Hepatocyte (in vitro differentiated cells): ENCODE measurements around the gene SMIM20. TPM values are rescaled to one million over a fixed set of nuclear protein-coding genes. Genes with fewer than 3 reads are reported as not detected.
A peak's percentile ranks its signal among the peaks of the same experiment; 100 is the strongest.

Source experiments
- DNase-seq: peaks from one replicate; pipeline ENCODE4 v3.0.0-alpha.2; 2016; ENCODE audit warnings: low spot score
- H2AFZ ChIP-seq: fragments of 200-600 bp; sonication (generic); 2 replicates; pipeline ENCODE4 v1.6.0; 2016; ENCODE audit warnings: antibody characterized with exemption, mild to moderate bottlenecking
- H3K27ac ChIP-seq: fragments of 200-600 bp; sonication (generic); 2 replicates; pipeline ENCODE4 v1.5.1; 2016; ENCODE audit warnings: mild to moderate bottlenecking
- H3K27me3 ChIP-seq: fragments of 200-600 bp; sonication (generic); 2 replicates; pipeline ENCODE4 v1.6.1; 2016
- H3K36me3 ChIP-seq: fragments of 200-600 bp; sonication (generic); replicated peaks from 2 replicates; pipeline ENCODE4 v1.5.1; 2016; ENCODE audit warnings: low read depth; ENCODE audit not compliant: insufficient read depth
- H3K4me1 ChIP-seq: fragments of 200-600 bp; sonication (generic); 2 replicates; pipeline ENCODE4 v1.5.1; 2016; ENCODE audit warnings: mild to moderate bottlenecking, moderate library complexity; ENCODE audit not compliant: insufficient read depth
- H3K4me2 ChIP-seq: fragments of 200-600 bp; sonication (generic); 2 replicates; pipeline ENCODE4 v1.6.0; 2016
- H3K4me3 ChIP-seq: fragments of 200-600 bp; sonication (generic); 2 replicates; pipeline ENCODE4 v1.5.1; 2016; ENCODE audit warnings: mild to moderate bottlenecking
- H3K79me2 ChIP-seq: fragments of 200-600 bp; sonication (generic); 2 replicates; pipeline ENCODE4 v1.6.0; 2017; ENCODE audit warnings: mild to moderate bottlenecking
- H3K9me2 ChIP-seq: fragments of 200-600 bp; sonication (generic); replicated peaks from 2 replicates; pipeline ENCODE4 v1.6.0; 2017; ENCODE audit warnings: mild to moderate bottlenecking; ENCODE audit not compliant: insufficient read depth
- H3K9me3 ChIP-seq: fragments of 200-600 bp; sonication (generic); 2 replicates; pipeline ENCODE4 v1.5.1; 2016; ENCODE audit warnings: low read depth, mild to moderate bottlenecking
- H4K20me1 ChIP-seq: fragments of 200-600 bp; sonication (generic); 2 replicates; pipeline ENCODE4 v1.6.0; 2016; ENCODE audit warnings: mild to moderate bottlenecking; ENCODE audit not compliant: insufficient read depth, poor library complexity, severe bottlenecking
- CTCF ChIP-seq: fragments of 200-600 bp; sonication (generic); IDR thresholded peaks from 2 replicates; pipeline ENCODE4 v1.5.1; 2016; ENCODE audit warnings: antibody characterized with exemption, mild to moderate bottlenecking; ENCODE audit not compliant: poor library complexity
- EZH2 ChIP-seq: fragments of 200-600 bp; sonication (generic); IDR thresholded peaks from 2 replicates; pipeline ENCODE4 v1.6.1; 2016; ENCODE audit warnings: antibody characterized with exemption, mild to moderate bottlenecking, borderline replicate concordance
- EZH2phosphoT487 ChIP-seq: fragments of 200-600 bp; sonication (generic); IDR thresholded peaks from one replicate; pipeline ENCODE4 v1.6.1; 2018; ENCODE audit warnings: antibody characterized with exemption, mild to moderate bottlenecking, low read depth, moderate library complexity; ENCODE audit not compliant: unreplicated experiment, severe bottlenecking
- WGBS: methylation state at CpG from one replicate; pipeline ENCODE4 v1.1.6; 2016; ENCODE audit warnings: low lambda C conversion rate; ENCODE audit errors: missing lambda C conversion rate; 5-methylcytosine and 5-hydroxymethylcytosine counted together
- polyA plus RNA-seq: library from polyadenylated mRNA; unstranded; fragments of >200 nt; fragmentation: Nextera tagmentation; extraction: Ambion mirVana; gene quantifications from 2 replicates; pipeline ENCODE4 v1.2.1, GENCODE V29; 2016
- total RNA-seq: library from RNA; depleted of rRNA; stranded (reverse); fragments of >200 nt; gene quantifications from 2 replicates; pipeline ENCODE4 v1.2.3, GENCODE V29; 2014

Gene SMIM20
- total and polyA plus RNA-seq, 2 experiments from 2014 or later, result 54.5 to 55.8 TPM

GRCh38 chr4:25951390-25951952 is 37.5 kb downstream of the SMIM20 start:
- Histone ChIP-seq H3K27ac (no peak overlapping the region), H4K20me1 (no peaks in the 10 kb centered on the region), H3K79me2 (no peaks in the 10 kb centered on the region), H2AFZ (peak overlapping the region; percentile 6), H3K4me1 (peaks cover 12% of the 10 kb centered on the region), H3K9me2 (no peaks in the 10 kb centered on the region), H3K9me3 (no peaks in the 10 kb centered on the region), H3K4me3 (no peak overlapping the region), H3K4me2 (no peak overlapping the region), H3K36me3 (no peaks in the 10 kb centered on the region), H3K27me3 (no peaks in the 10 kb centered on the region)
- WGBS, result 46% methylated on average over 6 of the region's 6 CpGs
- no peak for DNase-seq
- TF ChIP-seq EZH2phosphoT487, result no peak
- no peak for TF ChIP-seq EZH2
- no peak for TF ChIP-seq CTCF

- no peaks in the 10 kb centered on the region for H4K20me1 ChIP-seq
- H3K36me3 ChIP-seq, result no peaks in the 10 kb centered on the region
- TF ChIP-seq EZH2phosphoT487 (no peak), EZH2 (no peak), CTCF (no peak)
- H3K9me3 ChIP-seq, result no peaks in the 10 kb centered on the region
- no peak overlapping the region for H3K4me2 ChIP-seq
- peaks cover 12% of the 10 kb centered on the region for H3K4me1 ChIP-seq
- no peak overlapping the region for H3K4me3 ChIP-seq
- WGBS, result 61% methylated on average over 5 of the region's 5 CpGs
- no peaks in the 10 kb centered on the region for H3K27me3 ChIP-seq
- no peak overlapping the region for H2AFZ ChIP-seq
- H3K9me2 ChIP-seq, result no peaks in the 10 kb centered on the region
- H3K79me2 ChIP-seq, result no peaks in the 10 kb centered on the region
- no peak overlapping the region for H3K27ac ChIP-seq
- DNase-seq, result no peak
Measured at GRCh38 chr4:25953740-25954139, 39.7 kb downstream of the SMIM20 start.

- no peak for DNase-seq
- TF ChIP-seq EZH2phosphoT487 (no peak), EZH2 (no peak), CTCF (no peak)
- H4K20me1 ChIP-seq, result no peaks in the 10 kb centered on the region
- H3K36me3 ChIP-seq, result no peaks in the 10 kb centered on the region
- no peak overlapping the region for H3K4me2 ChIP-seq
- H3K9me3 ChIP-seq, result no peaks in the 10 kb centered on the region
- peaks cover 12% of the 10 kb centered on the region for H3K4me1 ChIP-seq
- no peak overlapping the region for H2AFZ ChIP-seq
- no peaks in the 10 kb centered on the region for H3K27me3 ChIP-seq
- H3K27ac ChIP-seq, result no peak overlapping the region
- H3K4me3 ChIP-seq, result no peak overlapping the region
- no peaks in the 10 kb centered on the region for H3K9me2 ChIP-seq
- 70% methylated on average over 14 of the region's 14 CpGs for WGBS
- no peaks in the 10 kb centered on the region for H3K79me2 ChIP-seq
Measured at GRCh38 chr4:25954293-25954904, 40.4 kb downstream of the SMIM20 start.
